HG02623 (cell line): ENCODE data around the gene KDM8.
A peak's percentile ranks its signal among the peaks of the same experiment; 100 is the strongest.

Source experiments
- ATAC-seq: cut with Tn5 transposase; IDR thresholded peaks from one replicate; pipeline ENCODE4 v1.9.1; 2021; ENCODE audit warnings: moderate library complexity; ENCODE audit not compliant: unreplicated experiment

Gene KDM8

DNA sequence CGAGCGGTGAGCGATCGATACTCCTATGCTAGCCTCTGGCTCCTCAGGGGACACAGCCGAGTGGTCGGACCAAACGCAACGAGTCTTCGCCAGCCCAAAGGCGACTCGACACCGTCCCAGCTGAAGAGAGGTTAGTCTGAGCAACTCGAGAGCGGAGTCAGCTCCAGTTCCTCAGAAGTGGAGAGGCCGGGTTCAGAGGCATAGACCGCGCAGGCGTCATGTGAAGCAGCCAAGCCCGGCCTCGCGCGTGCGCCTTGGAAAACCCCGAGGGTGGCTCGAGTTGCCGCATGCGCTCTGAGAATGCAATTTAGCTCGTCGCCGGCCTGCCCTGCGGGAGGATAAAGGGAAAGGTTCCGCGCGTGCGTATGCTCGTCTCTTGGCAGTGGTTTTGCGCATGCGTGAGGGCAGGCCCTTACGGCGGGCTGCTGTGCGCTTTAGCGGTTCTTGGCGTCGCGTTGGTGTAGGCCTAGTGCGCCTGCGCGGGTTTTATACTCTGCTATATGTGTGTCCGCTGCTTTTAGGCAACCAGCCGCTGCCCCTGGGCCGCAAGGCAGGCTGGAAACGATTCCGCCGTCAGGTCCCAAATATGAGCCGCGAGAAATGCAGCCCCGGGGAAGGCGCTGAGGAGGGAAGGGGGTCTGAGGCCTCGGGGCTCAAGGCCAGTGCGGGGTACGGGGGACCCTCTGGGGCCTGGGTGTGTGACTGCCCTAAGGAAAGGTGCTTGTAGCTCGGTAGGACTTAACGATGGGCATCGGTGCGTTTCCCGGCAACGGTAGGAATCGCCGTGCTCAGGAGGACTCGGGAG, at the start of gene KDM8:
Gene KDM8 (plus strand): TSS at position 20 of the 805 bp plus-strand sequence. CDS start 6,598 bp downstream, outside the sequence.
- peak; percentile 87 for ATAC-seq

GRCh38 chr16:27154705-27155521, 48.4 kb upstream of the KDM8 start:
- ATAC-seq: no peak

DNA sequence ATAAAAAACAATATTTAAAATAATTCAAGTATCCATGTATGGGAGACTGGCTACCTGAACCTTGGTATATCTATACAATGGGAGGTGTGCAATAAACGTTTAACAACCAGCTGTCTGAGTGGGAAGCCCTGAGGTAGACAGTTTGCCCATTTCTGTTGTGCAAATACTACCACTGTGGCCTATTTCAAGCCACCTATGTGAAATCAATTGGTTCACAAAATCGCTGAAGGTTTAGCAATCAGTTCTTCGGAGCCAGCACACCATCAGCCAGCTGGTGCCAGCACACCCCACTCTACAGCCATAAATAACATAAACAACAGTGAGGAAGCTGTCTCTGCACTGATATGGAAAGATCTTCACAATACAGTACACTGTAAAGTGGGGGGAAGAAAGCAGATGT, 46.7 kb upstream of the KDM8 start:
- no peak for ATAC-seq

DNA sequence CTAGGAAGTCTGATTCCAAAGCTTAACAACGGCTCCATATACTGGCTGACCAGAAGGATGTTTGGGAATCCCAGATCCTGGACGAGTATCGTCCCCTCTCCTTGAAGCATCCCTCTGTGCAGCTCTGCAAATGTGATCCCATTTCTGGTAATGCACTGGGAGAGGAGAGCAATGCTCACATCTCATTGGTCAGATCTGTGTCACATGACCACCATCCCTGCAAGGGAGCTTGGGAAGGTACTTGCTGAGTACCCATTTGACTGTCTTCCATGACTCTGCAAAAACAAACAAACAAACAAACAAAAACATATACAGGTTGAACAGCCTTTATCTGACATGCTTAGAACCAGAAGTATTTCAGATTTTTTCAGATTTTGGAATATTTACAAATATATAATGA, 41.9 kb upstream of the KDM8 start:
- ATAC-seq: no peak

- ATAC-seq: no peak
Measured at GRCh38 chr16:27164352-27164751, 39.0 kb upstream of the KDM8 start.

DNA sequence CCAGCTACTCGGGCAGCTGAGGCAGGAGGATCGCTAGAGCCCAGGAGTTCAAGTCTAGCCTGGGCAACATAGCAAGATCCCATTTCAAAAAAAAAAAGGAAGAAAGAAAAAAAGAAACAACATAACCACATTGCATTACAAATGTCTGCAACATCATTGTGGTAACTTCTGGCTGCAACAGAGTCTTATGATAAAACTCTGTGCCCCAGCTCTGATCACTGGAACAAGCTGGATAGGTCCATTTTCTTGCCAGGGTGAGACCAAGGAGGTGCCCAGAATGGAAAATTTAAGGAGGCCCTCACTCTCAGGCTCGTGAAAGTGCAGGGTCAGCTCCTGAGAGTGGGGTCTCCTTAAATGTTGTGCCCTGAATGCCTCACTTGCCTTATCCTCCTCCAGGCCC, 37.8 kb upstream of the KDM8 start:
- no peak for ATAC-seq

DNA sequence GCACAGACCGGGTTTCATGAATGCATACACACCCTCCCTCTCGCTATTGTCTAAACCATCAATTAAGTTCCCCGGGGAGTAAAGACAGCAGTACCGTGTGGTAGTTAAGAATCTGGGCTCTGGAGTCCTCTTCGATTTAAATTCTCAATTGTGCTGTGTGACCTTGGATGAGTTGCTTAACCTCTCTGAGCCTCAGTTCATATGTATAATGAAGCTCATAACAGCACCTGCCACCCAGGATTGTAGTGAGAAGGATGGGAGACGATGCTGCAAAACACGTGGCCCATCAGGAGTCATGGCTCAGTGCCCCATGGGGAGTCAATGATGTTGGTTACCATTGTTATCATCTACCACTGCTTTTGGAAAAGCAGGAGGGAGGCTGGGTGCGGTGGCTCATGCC, 34.5 kb upstream of the KDM8 start:
- no peak for ATAC-seq

DNA sequence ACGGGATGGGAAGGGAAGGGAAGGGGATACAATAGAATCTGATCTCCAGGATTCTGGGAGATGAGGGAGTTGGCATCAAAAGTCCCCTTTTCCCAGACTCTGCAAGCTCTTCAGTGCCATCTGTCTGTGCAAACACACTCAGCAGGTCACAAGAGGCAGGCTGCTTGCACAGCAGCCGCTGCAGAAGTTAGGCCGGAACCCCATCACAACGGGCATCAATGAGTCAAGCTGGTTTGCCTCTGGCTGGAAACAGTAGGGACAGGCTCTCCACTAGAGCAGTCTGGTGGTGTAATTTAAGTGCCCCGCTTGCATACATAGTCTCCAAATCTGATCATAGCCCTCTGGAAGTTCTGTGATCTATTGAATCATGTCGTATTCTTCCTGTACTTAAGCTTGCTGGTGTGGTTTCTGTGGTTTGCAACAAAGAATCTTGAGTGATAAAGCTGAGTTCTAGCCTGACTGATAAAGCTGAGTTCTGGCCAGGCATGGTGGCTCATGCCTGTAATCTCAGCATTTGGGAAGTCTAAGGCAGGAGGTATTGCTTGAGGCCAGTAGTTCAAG, 33.7 kb upstream of the KDM8 start:
- ATAC-seq: no peak

- ATAC-seq: no peak
Measured at GRCh38 chr16:27171584-27171983, 31.7 kb upstream of the KDM8 start.

- ATAC-seq: no peak
Measured at GRCh38 chr16:27174007-27174406, 29.3 kb upstream of the KDM8 start.

DNA sequence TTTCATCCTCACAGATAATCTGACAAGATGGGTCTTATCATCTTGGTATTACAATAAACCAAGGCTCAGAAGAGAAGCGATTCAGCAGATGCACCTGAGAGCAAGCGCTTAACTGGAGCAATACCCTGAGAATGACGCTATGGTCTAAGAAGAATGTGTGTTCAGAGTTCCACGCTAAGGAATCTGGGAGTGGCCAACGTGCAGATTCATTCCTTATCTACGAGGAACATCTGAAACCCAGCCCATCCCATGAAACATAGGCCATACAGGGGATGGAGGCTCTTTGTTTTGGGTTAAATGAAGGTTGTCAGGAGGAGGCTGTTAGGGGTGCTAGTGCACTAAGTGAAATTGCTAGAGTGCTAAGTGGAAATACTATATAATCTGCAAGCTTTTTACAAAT, 28.5 kb upstream of the KDM8 start:
- no peak for ATAC-seq

DNA sequence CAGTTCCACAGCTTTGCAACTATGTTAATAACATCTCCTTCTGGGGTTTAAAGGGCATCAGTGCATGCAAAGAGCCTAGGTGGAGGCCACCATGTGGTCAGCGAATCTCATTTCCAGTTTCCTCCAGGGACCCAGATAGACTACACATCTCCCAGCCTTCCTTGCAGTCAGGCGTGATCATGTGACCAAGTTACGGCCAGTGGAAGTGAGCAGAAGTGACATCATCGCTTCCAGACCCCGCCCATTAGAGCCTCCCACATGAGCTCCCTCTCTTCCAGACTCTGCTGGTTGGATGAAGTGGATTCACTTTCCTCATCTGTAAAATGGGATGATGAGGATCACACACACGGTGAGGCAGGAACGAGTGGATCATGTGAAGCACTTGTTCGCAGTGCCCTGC, 27.4 kb upstream of the KDM8 start:
- no peak for ATAC-seq

GRCh38 chr16:27177031-27177774, 26.1 kb upstream of the KDM8 start:
- ATAC-seq: no peak

DNA sequence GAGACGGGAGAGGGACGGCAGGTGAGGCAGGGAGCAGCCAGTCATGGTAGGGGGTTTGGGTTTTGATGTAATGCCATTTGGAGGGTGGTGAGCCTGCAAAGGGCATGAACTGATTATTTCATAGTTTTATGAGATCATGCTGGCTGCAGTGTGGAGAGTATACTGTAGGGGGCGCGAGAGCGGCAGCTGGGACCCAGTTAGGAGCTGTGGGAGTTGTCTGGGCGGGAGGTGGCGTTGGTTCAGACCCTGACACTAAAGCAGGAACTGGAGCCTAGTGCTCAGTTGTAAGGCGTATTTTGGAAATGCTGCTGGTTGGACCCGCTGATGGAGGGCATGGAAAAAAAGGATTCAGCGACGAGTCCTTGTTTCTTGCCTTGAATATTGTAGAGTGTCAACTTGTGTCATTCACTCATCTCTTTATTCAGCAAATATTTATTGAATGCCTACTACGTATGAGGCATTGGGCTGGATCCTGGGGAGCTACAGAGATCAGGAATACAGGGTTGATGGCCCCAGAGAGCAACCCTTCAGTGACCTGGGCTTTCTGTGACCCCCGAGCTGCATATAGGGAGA, 23.7 kb upstream of the KDM8 start:
- ATAC-seq: peak; percentile 47

DNA sequence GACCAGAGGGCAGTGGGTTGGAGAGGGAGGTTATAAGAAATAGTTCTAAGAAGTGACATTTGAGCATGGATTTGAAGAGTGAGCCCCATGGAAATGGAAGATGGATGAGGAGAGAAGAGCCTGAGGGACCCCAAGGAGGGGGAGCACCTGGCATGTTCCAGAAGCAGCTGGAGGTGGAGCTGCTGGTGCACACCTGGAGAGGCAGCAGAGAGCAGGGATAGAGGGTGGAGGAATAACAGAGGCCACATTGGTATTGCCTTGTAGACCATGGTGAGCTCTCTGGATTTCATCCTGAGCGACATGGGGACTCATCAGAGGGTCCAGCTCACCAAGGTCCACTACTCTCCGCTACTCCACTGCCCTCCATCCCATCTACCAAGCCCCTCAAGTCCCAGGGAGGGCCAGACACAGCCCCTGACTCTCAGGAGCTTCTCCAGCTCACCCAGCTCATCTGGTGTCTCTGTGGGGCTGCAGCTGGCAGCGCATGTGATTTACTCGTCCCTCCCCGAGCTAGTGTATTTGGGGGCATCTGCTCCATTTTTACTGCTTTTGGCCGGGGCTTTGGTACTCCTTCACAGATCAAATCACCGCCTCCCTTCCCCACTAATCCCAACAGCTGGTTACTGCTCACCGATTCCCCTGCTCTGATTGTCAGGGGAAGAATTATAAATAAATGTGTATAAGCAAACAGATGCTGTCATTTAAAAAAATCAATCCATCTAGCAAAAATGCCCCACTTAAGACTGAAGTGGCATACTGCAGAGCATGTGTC, 22.1 kb upstream of the KDM8 start:
- ATAC-seq: no peak

GRCh38 chr16:27182906-27183405, 20.4 kb upstream of the KDM8 start:
- no peak for ATAC-seq

DNA sequence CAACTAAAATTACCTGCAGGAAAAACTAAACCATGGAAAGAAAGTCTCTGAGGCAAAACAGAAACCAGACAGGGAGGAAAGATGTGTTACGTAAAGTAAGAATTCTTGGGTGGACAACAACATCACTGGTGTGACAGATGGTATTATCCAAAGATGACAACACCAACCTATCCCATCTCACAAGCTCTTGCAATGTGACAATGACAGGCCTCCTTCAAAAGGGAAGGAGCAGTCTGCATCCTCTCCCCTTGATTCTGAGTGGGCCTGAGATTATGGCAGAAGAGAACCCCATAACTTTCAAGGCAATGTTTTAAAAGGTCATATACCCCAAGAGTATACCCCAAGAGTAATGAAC, 17.6 kb upstream of the KDM8 start:
- ATAC-seq: no peak

- ATAC-seq: no peak
Measured at GRCh38 chr16:27188633-27189032, 14.7 kb upstream of the KDM8 start.

GRCh38 chr16:27189335-27189972, 13.9 kb upstream of the KDM8 start:
- ATAC-seq: no peak
